Prostate gland (tissue), 2 donors: ENCODE results near the gene PUM2. TPM values are rescaled to one million over a fixed set of nuclear protein-coding genes. Genes with fewer than 3 reads are reported as not detected.

Source experiments
- DNase-seq: peaks from one replicate; pipeline ENCODE4 v3.0.0-alpha.2; 2019; ENCODE audit warnings: low spot score
- H3K27ac ChIP-seq, 2 donors: fragments of 200-600 bp; sonication (generic); 2 replicates each; pipeline ENCODE4 v1.5.1; 2017 to 2019
- H3K27me3 ChIP-seq: fragments of 200-600 bp; sonication (generic); replicated peaks from 2 replicates; pipeline ENCODE4 v1.5.1; 2019; ENCODE audit not compliant: insufficient read depth
- H3K36me3 ChIP-seq, 2 donors: fragments of 200-600 bp; sonication (generic); 1 replicate in 1 of 2; 2 replicates in 1 of 2; pipeline versions ENCODE4 v1.5.1 to v1.8.1; 2017 to 2019
- H3K4me1 ChIP-seq: fragments of 200-600 bp; sonication (generic); replicated peaks from 2 replicates; pipeline ENCODE4 v1.5.1; 2019
- H3K4me3 ChIP-seq, 2 donors: fragments of 200-600 bp; sonication (generic); 2 replicates each; pipeline ENCODE4 v1.5.1; 2017 to 2019
- H3K9me3 ChIP-seq: fragments of 200-600 bp; sonication (generic); 2 replicates; pipeline ENCODE4 v1.5.1; 2017
- CTCF ChIP-seq, 4 experiments: fragments of 200-600 bp in 2 of 4; fragments of 450-650 bp in 2 of 4; sonication (generic) in 2 of 4; IDR thresholded peaks; 1 replicate in 3 of 4; 2 replicates in 1 of 4; pipeline ENCODE4 v1.5.1; 2016 to 2019; ENCODE audit warnings: antibody characterized with exemption in 4 of 4, mild to moderate bottlenecking in 2 of 4, moderate library complexity in 2 of 4
- POLR2A ChIP-seq: fragments of 450-650 bp; IDR thresholded peaks from one replicate; pipeline ENCODE4 v1.6.1; 2016; ENCODE audit warnings: antibody characterized with exemption, mild to moderate bottlenecking
- POLR2AphosphoS5 ChIP-seq: sonication (generic); formaldehyde crosslinking; IDR thresholded peaks from one replicate; pipeline ENCODE4 v1.6.1; 2017; ENCODE audit warnings: antibody characterized with exemption
- WGBS: methylation state at CpG from one replicate; pipeline ENCODE4 v1.1.5; 2018; 5-methylcytosine and 5-hydroxymethylcytosine counted together
- intact Hi-C: fragments of 100-400 bp; cut with DNase I; formaldehyde crosslinking; loops from one replicate; pipeline ENCODE4 v1.14.2; 2022
- small RNA-seq, 2 donors: library from RNA; depleted of rRNA; stranded (forward); fragments of <200 nt; gene quantifications; one replicate each; pipeline ENCODE3, GENCODE V24; 2016
- total RNA-seq, 2 donors: library from RNA; depleted of rRNA; stranded (reverse); fragments of >200 nt; gene quantifications; one replicate each; pipeline ENCODE4 v1.1.0, GENCODE V29; 2016

Gene PUM2
- total RNA-seq, 2 donors from 2014 or later, result 60.8 to 89.0 TPM

GRCh38 chr2:20200697-20201555, 149.7 kb downstream of the PUM2 start:
- Histone ChIP-seq H3K4me1 (peaks cover 15% of the 10 kb centered on the region), H3K36me3 (no peaks in the 10 kb centered on the region), H3K4me3 (no peak overlapping the region), H3K9me3 (no peaks in the 10 kb centered on the region), H3K27me3 (no peaks in the 10 kb centered on the region), H3K27ac (no peak overlapping the region)
- WGBS, result 86% methylated on average over 26 of the region's 26 CpGs
- intact Hi-C loops, result no loop called here
- no peak for DNase-seq
- TF ChIP-seq CTCF (IDR thresholded peaks at IDR 0.05) (no peak), POLR2A (no peak), POLR2AphosphoS5 (no peak)

- Histone ChIP-seq H3K9me3 (no peaks in the 10 kb centered on the region), H3K4me1 (peaks cover 15% of the 10 kb centered on the region), H3K27ac (no peak overlapping the region), H3K27me3 (no peaks in the 10 kb centered on the region), H3K36me3 (no peaks in the 10 kb centered on the region), H3K4me3 (no peak overlapping the region)
- intact Hi-C loops, result no loop called here
- DNase-seq, result no peak
- TF ChIP-seq POLR2A (no peak), POLR2AphosphoS5 (no peak), CTCF (IDR thresholded peaks at IDR 0.05) (no peak)
- WGBS, result 79% methylated on average over 6 of the region's 6 CpGs
Observed at GRCh38 chr2:20199633-20200270, 150.9 kb downstream of the PUM2 start.

GRCh38 chr2:20198796-20199632, 151.6 kb downstream of the PUM2 start:
- Histone ChIP-seq H3K4me3 (no peak overlapping the region), H3K9me3 (no peaks in the 10 kb centered on the region), H3K27me3 (no peaks in the 10 kb centered on the region), H3K36me3 (no peaks in the 10 kb centered on the region), H3K27ac (peak overlapping the region in 1 of 2 donors; percentile 77), H3K4me1 (peaks cover 15% of the 10 kb centered on the region)
- intact Hi-C loops, result no loop called here
- no peak for DNase-seq
- TF ChIP-seq CTCF (IDR thresholded peaks at IDR 0.05) (no peak), POLR2AphosphoS5 (no peak), POLR2A (no peak)
- WGBS, result 63% methylated on average over 14 of the region's 14 CpGs

Small RNAs within 50 kb of the gene (small RNA-seq; reads per million reads assigned to genes)
- 0 reads per million in 2 donors for gene RNU7-113P

Other genes with a start within 250 kb of the PUM2 start
- gene SDC1, start 125.7 kb downstream of the PUM2 start, total RNA-seq, result 100 to 1,000 TPM; 103 to 167 TPM
- gene RHOB, start 96.2 kb upstream of the PUM2 start, total RNA-seq, result 100 to 1,000 TPM; 391 to 554 TPM